ENCODE data around the gene RPS24.
A peak's percentile ranks its signal among the peaks of the same experiment; 100 is the strongest.

The RPS24 gene

GRCh38 chr10:78028438-78029268, 5.0 kb upstream of the RPS24 start:
- DNase-seq (ENCODE audit: low read depth in 2 of 2) = no peak

- peak; percentile 77 to 79 for DNase-seq (ENCODE audit: low read depth in 2 of 2)
Observed at GRCh38 chr10:78029269-78030226, 4.1 kb upstream of the RPS24 start, which contains the start of gene POLR3A. POLR3A (minus strand) TSS chr10:78029515; CDS start chr10:78029407, 108 bp downstream.

GRCh38 chr10:78033387-78033636, 351 bp upstream of the RPS24 start:
- DNase-seq (ENCODE audit: low read depth in 2 of 2) = no peak

- no peak for DNase-seq (ENCODE audit: low read depth in 2 of 2)
Observed at GRCh38 chr10:78035025-78035424, 1.4 kb downstream of the RPS24 start.

DNA sequence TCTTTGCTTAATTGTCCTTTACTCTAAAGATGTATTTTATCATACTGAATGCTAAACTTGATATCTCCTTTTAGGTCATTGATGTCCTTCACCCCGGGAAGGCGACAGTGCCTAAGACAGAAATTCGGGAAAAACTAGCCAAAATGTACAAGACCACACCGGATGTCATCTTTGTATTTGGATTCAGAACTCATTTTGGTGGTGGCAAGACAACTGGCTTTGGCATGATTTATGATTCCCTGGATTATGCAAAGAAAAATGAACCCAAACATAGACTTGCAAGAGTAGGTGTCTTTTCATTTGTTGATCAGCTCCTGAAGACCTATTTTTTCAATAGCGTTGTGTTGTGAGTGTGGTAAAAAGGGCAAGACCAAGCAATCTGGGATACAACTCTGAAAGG, 1.8 kb downstream of the RPS24 start:
- DNase-seq (ENCODE audit: low read depth in 2 of 2) = no peak

DNA sequence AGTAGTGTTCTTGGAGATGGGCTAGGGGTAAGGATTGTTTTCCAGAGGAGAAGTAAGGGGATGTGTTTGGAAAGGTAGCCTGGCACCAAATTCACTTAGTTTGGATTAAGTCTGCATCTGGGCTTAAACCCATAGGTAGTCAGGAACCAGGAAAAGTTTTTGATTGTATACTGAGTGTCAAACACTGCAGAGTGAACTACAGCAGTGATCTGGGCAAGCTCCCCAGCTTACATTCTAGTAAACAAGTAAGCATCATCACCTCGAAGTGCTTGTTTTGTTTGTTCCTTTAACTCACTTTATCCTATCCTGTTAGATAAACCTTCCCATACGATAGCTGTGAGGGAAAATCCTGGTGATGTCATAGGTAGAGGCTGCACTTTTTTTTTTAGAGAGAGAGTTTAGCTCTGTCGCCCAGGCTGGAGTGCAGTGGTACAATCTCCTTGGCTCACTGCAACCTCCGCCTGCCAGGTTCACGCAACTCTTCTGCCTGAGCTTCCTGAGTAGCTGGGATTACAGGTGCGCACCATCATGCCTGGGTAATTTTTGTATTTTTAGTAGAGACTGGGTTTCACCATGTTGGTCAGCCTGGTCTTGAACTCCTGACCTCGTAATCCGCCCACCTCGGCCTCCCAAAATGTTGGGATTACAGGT, 2.4 kb downstream of the RPS24 start:
- DNase-seq (ENCODE audit: low read depth in 2 of 2) = no peak

GRCh38 chr10:78038105-78038504, 4.4 kb downstream of the RPS24 start:
- DNase-seq (ENCODE audit: low read depth in 2 of 2) = no peak

DNA sequence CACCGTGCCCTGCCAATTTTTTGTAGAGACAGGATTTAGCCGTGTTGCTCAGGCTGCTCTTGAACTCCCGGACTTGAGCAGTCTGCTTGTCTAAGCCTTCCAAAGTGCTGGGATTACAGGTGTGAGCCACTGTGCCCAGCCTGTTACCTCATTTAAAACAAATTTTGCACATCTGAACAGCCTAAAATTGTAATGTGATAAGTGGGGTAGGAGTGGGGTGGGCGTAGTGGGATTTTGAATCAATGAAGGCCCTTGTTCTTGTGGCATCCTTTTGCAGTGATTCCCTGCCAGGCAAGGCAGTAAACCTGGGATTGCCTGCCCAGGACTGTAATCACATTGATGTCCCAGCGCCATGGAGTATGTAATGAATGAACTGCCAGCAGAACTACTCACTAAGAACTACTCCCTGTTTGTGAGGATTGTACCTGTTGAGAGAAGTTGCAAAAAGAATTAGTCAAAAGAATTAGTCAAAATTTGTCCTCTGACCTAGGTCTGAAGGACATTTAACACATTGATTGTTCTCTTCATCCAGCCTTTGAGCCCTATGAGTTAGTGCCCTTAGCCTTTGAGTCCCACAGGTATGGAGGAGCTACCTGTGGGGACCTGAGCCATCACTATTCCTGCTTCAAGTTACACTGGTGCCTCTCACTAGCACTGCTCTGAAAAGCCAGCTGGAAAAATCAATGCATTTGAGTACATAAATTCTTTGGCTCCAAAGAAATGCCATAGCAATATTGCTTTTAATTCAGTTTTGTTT, 5.3 kb downstream of the RPS24 start:
- DNase-seq (ENCODE audit: low read depth in 2 of 2) = no peak

GRCh38 chr10:78039743-78040142, 6.1 kb downstream of the RPS24 start:
- no peak for DNase-seq (ENCODE audit: low read depth in 2 of 2)

GRCh38 chr10:78041170-78042057, 7.8 kb downstream of the RPS24 start:
- DNase-seq (ENCODE audit: low read depth in 2 of 2) = no peak

DNA sequence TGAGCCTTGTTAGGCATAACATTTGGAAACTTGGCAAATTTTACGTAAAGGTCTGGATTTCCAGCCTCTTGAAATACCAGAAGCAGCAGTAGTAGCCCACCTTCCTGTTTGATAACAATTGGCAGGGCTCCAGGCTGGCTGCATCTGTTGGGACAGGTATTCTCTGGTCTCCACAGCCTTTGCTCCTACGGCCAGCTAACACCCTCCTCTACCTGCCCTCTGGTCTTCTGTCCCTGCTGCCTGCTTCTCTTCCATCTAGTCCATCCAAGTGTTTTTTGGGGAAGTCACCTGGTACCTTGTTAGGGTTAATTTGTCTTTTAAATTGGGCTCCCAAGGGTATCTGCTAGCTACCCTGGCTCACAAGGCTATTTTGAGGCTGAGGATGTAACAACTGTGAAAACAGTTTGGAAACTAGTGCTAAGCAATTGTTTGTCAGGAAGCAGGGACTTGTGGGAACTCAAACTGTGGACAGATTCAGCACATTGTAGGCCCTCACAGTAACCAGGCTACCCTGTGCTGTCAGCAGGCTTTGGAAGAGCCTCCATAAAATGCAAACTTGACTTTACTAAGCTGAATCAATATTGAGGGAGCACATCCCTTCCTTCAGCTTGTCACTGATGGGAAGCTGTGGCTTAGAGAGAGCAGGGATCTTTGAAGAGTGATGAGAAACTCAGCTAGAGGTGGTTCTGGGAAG, 8.5 kb downstream of the RPS24 start:
- DNase-seq (ENCODE audit: low read depth in 2 of 2) = no peak

DNA sequence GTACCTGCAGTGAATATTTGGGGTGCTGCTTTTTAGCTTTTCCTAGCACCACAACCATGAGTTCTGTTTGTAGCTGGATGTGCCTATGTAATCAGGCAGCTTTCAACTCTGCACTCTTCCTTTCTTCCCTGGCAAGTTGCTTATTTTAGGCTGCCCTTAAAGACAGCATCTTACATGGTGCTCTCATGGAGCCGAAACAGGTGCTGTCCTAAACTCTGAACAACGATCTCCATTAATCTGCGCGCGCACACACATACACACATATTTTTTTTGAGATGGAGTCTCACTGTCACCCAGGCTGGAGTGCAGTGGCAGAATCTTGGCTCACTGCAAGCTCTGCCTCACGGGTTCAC, 9.1 kb downstream of the RPS24 start:
- no peak for DNase-seq (ENCODE audit: low read depth in 2 of 2)

DNA sequence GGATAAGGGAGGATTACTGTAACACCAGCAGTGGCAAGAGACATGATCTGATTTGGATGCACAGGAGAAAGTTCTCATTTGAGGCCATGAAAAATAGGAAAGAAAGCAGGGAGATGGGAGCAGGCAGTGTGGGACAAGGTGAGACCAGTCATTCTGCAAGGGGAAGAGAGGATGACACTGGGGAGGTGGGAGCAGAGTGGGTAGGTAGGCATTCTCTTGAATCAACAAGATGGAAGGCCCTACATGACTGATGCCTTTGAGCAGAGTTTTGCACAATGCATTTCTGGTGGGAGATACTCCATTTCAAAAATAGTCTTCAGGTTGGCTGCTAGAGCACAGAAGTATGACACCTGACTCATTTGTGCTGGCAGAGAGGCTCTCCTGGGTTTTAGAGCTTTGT, 10.5 kb downstream of the RPS24 start:
- DNase-seq (ENCODE audit: low read depth in 2 of 2) = no peak

GRCh38 chr10:78044699-78045098, 11.0 kb downstream of the RPS24 start:
- no peak for DNase-seq (ENCODE audit: low read depth in 2 of 2)

DNA sequence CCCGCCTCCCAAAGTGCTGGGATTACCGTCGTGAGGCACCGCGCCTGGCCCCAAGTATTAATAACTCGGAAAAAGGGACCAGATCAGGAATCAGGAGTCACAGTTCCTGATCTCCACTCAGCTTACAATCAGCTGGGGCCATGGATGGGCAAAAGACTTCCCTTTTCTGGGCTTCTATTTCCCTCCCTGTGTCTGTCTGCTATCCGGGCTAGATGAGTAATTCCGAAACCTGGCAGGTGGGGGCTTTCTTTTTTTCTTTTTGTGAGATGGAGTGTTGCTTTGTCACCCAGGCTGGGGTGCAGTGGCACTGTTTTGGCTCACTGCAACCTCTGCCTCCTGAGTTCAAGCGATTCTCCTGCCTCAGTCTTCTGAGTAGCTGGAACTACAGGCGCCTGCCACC, 11.6 kb downstream of the RPS24 start:
- DNase-seq (ENCODE audit: low read depth in 2 of 2) = no peak

DNA sequence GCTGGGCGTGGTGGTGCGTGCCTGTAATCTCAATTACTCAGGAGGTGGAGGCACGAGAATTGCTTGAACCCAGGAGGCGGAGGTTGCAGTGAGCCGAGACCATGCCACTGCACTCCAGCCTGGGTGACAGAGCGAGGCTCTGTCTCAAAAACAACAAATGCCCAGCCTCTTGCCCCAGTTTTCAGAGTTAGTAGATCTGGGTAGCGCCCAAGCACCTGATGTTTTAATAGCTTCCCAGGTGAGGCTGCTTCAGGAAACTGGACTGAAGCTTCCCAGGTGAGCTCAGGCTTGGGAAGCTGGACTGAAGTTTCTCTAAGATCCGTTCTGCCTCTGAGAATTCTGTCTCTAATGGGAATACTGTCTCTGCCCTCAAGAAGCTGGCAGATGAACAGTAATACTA, 12.2 kb downstream of the RPS24 start:
- DNase-seq (ENCODE audit: low read depth in 2 of 2) = no peak

DNA sequence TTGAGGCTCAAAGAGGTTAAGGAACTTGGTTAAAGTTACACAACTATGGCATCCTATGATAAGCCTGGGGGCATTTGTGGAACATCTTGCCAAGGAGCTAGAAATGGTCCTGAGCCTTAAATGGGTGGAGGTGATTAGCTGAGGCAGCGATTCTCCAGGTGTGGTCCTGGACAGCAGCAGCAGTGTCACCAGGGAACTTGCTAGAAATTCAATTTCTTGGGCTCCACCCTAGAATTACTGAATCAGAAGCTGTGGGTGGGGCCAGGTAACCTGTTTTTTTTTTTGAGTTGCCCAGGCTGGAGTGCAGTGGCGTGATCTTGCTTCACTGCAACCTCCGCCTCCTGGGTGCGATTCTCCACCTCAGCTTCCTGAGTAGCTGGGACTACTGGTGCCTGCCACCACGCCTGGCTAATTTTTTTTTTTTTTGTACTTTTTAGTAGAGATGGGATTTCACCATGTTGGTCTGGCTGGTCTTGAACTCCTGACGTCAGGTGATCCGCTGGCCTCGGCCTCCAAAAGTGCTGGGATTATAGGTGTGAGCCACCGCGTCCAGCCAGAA, 13.1 kb downstream of the RPS24 start:
- no peak for DNase-seq (ENCODE audit: low read depth in 2 of 2)

- peak; percentile 66 to 81 for DNase-seq (ENCODE audit: low read depth in 2 of 2)
Observed at GRCh38 chr10:78047314-78047891, 13.7 kb downstream of the RPS24 start.

DNA sequence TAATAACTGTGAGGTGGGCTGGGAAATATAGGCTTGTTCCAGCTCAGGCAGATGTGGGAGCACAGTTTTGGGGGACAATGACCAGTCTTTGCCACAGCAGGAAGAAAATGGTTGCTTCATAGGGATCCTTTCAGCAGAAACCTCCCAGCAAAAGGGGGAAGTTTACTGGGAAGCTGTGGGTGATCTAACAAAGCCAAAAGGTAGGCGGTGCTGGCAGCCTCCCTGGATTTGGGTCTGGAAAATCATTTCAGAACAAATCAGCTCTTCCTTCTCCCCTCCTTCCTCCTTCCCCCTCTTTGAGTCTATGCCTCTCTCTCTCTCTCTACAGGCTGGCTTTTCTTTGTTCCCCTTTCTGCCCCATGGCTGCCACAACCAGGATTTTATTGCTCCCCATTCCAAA, 16.2 kb downstream of the RPS24 start:
- DNase-seq (ENCODE audit: low read depth in 2 of 2) = no peak
